Naive thymus-derived CD4-positive, alpha-beta T cell (primary cell): ENCODE results near the gene CDC6. TPM values are rescaled to one million over a fixed set of nuclear protein-coding genes. Genes with fewer than 3 reads are reported as not detected.

ENCODE experiments used
- ATAC-seq: fragments of 150-1000 bp; cut with Tn5 transposase; 2 replicates; pipeline ENCODE4 v1.10.0; 2021; ENCODE audit warnings: mild to moderate bottlenecking, moderate library complexity
- CTCF ChIA-PET: fragments of 350-600 bp; sonication (Branson Sonifier 250); formaldehyde crosslinking; loops from one replicate; lab custom pipeline; 2021; ENCODE audit warnings: antibody characterized with exemption; lab: Charles Lee
- POLR2A ChIA-PET: fragments of 350-600 bp; sonication (Branson Sonifier 250); formaldehyde crosslinking; loops from one replicate; lab custom pipeline; 2021; ENCODE audit warnings: antibody characterized with exemption, inconsistent platforms; lab: Charles Lee
- DNase-seq, 9 donors: peaks; one replicate each; pipeline versions ENCODE4 v3.0.0 to v3.0.0-alpha.2; 2020 to 2022; ENCODE audit warnings: mixed read lengths in 1 of 9
- H3K27ac ChIP-seq: one replicate; pipeline ENCODE4 v1.7.0; 2013; ENCODE audit warnings: mild to moderate bottlenecking, low read depth, low read length, moderate library complexity
- H3K27me3 ChIP-seq, 2 donors: one replicate each; pipeline ENCODE4 v1.7.0; 2013; ENCODE audit warnings: low read length in 2 of 2, mild to moderate bottlenecking in 2 of 2, moderate library complexity in 2 of 2; ENCODE audit not compliant: control insufficient read depth in 2 of 2, insufficient read depth in 2 of 2
- H3K36me3 ChIP-seq, 3 experiments: 1 replicate in 2 of 3; 2 replicates in 1 of 3; pipeline ENCODE4 v1.7.0; 2013; ENCODE audit warnings: low read length in 3 of 3, mild to moderate bottlenecking in 3 of 3, moderate library complexity in 1 of 3; ENCODE audit not compliant: insufficient read depth in 3 of 3, control insufficient read depth in 2 of 3
- H3K4me1 ChIP-seq, 2 donors: one replicate each; pipeline ENCODE4 v1.7.0; 2013; ENCODE audit warnings: low read length in 2 of 2, mild to moderate bottlenecking in 2 of 2, moderate library complexity in 1 of 2; ENCODE audit not compliant: control insufficient read depth in 2 of 2, insufficient read depth in 2 of 2
- H3K4me3 ChIP-seq: 2 replicates; pipeline ENCODE4 v1.7.0; 2013; ENCODE audit warnings: mild to moderate bottlenecking, low read length
- H3K9me3 ChIP-seq, 3 experiments: 1 replicate in 2 of 3; 2 replicates in 1 of 3; pipeline ENCODE4 v1.7.0; 2013; ENCODE audit warnings: low read length in 3 of 3; ENCODE audit not compliant: control insufficient read depth in 2 of 3
- H3K27ac Mint-ChIP-seq, 9 donors: one replicate each; pipeline ENCODE4 v1.8.0; 2020 to 2022; ENCODE audit warnings: mixed read lengths in 9 of 9, mild to moderate bottlenecking in 8 of 9, moderate library complexity in 5 of 9, inconsistent platforms in 2 of 9
- H3K27me3 Mint-ChIP-seq, 5 donors: one replicate each; pipeline ENCODE4 v1.8.0; 2021 to 2022; ENCODE audit warnings: mixed read lengths in 5 of 5, mild to moderate bottlenecking in 1 of 5
- H3K36me3 Mint-ChIP-seq, 5 donors: one replicate each; pipeline ENCODE4 v1.8.0; 2020 to 2022; ENCODE audit warnings: mixed read lengths in 5 of 5, mild to moderate bottlenecking in 3 of 5, inconsistent platforms in 1 of 5
- H3K4me1 Mint-ChIP-seq, 7 donors: one replicate each; pipeline ENCODE4 v1.8.0; 2020 to 2022; ENCODE audit warnings: mixed read lengths in 7 of 7, mild to moderate bottlenecking in 3 of 7, inconsistent platforms in 1 of 7
- H3K4me3 Mint-ChIP-seq, 10 donors: one replicate each; pipeline ENCODE4 v1.8.0; 2020 to 2022; ENCODE audit warnings: mild to moderate bottlenecking in 10 of 10, mixed read lengths in 10 of 10, moderate library complexity in 6 of 10, inconsistent platforms in 2 of 10
- H3K9me3 Mint-ChIP-seq, 11 donors: one replicate each; pipeline ENCODE4 v1.8.0; 2020 to 2022; ENCODE audit warnings: mixed read lengths in 11 of 11, mild to moderate bottlenecking in 4 of 11, inconsistent platforms in 1 of 11, moderate library complexity in 1 of 11
- intact Hi-C, 2 donors: fragments of 100-400 bp; cut with micrococcal nuclease; formaldehyde crosslinking; loops; one replicate each; pipeline ENCODE4 v1.15.1; 2023
- polyA plus RNA-seq, 2 donors: library from polyadenylated mRNA; unstranded; fragments of 300-500 nt; fragmentation: Illumina TruSeq; gene quantifications; one replicate each; pipeline ENCODE4 v1.2.3, GENCODE V29; 2021
- total RNA-seq, 6 experiments: library from RNA in 5 of 6; stranded (reverse) in 5 of 6; gene quantifications; 1 replicate in 5 of 6; 2 replicates in 1 of 6; pipeline ENCODE4 v1.2.3 and lab custom pipeline; 2021 to 2026

Gene CDC6
- total and polyA plus RNA-seq, 7 experiments from 2014 or later, result 0.09 to 73.6 (median 0.67) TPM

GRCh38 chr17:40317880-40318829 lies 30.5 kb downstream of the CDC6 start:
- peaks cover 32 to 88% (median 74%) of the 10 kb centered on the region in 7 donors for H3K4me1 Mint-ChIP-seq
- peaks cover 0 to 20% (median 0%) of the 10 kb centered on the region in 5 donors for H3K36me3 Mint-ChIP-seq
- peak overlapping the region; percentile 98 to 100 (median 99) for H3K27ac Mint-ChIP-seq
- H3K9me3 ChIP-seq, result no peaks in the 10 kb centered on the region
- POLR2A ChIA-PET, result interaction anchor here (0.8 to 34.9 kb wide), 5 partner anchors 3 to 235 kb away, joined by 3 to 742 read pairs (median 5); partner anchors contain the start of gene RARA
- CTCF ChIA-PET, result interaction anchor here (0.9 to 12.4 kb wide), 7 partner anchors 9 to 35 kb away, joined by 3 to 87 read pairs (median 7); no protein-coding TSS in a partner anchor
- peaks cover 0 to 9% (median 0%) of the 10 kb centered on the region in 11 donors for H3K9me3 Mint-ChIP-seq
- H3K27me3 ChIP-seq, result no peaks in the 10 kb centered on the region
- intact Hi-C loops, result loop anchor here (1.0 to 5.0 kb wide), 10 partner anchors 8 to 219 kb away; partner anchors contain the start of genes CDC6 (in 2 of the 2), MSL1 (in 1 of the 2), RARA (in 1 of the 2) and TOP2A (in 1 of the 2)
- peak overlapping the region; percentile 55 for H3K4me3 ChIP-seq
- peak; percentile 81 to 91 (median 90) for DNase-seq
- H3K4me3 Mint-ChIP-seq, result peak overlapping the region; percentile 89 to 98 (median 97)
- H3K27ac ChIP-seq, result peak overlapping the region; percentile 96
- peaks cover 49 to 68% of the 10 kb centered on the region in 2 donors for H3K4me1 ChIP-seq
- peaks cover 0 to 10% (median 0%) of the 10 kb centered on the region in 3 experiments for H3K36me3 ChIP-seq
- peak; percentile 76 for ATAC-seq
- H3K27me3 Mint-ChIP-seq, result peaks cover 0 to 8% (median 0%) of the 10 kb centered on the region in 5 donors

DNA sequence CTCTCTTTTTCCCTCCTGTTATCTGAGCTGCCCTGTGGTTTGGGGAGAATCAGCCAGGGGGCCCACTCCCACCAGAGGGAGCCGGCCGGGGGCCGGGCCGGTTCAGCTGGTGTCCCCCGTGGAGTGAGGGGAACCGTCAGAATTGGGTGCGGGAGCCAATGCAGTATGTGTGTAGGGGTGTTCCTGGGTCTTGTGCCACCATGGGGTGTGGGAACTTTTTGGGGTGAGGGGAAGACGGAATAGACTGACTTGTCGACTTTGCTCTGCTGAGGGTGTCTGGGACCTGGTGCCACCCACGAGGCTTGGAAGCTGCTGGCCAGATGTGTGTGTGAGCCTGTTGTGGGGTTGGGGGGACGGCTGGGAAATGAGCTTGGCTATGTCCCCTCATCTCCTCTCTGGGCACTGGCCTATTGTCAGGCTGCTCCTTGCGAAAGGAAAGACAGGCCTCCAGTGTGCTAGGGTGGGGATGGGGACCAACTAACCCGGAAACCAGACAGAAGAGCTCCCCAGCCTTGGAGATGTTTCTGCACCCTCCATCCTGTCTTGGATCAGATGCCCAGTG lies 31.2 kb downstream of the CDC6 start:
- ATAC-seq, result no peak
- peaks cover 0 to 10% (median 0%) of the 10 kb centered on the region in 3 experiments for H3K36me3 ChIP-seq
- Mint-ChIP-seq H3K4me3 (peak overlapping the region; percentile 89 to 98 (median 97)), H3K4me1 (peaks cover 36 to 89% (median 81%) of the 10 kb centered on the region in 7 donors), H3K27ac (peak overlapping the region; percentile 98 to 100 (median 99)), H3K36me3 (peaks cover 0 to 20% (median 0%) of the 10 kb centered on the region in 5 donors), H3K27me3 (peaks cover 0 to 9% (median 0%) of the 10 kb centered on the region in 5 donors), H3K9me3 (peaks cover 0 to 10% (median 0%) of the 10 kb centered on the region in 11 donors)
- H3K4me1 ChIP-seq, result peaks cover 56 to 75% of the 10 kb centered on the region in 2 donors
- H3K27ac ChIP-seq, result peak overlapping the region; percentile 96
- H3K27me3 ChIP-seq, result no peaks in the 10 kb centered on the region
- H3K4me3 ChIP-seq, result peak overlapping the region; percentile 55
- intact Hi-C loops, result loop anchor here (1.0 to 5.0 kb wide), 9 partner anchors 7 to 220 kb away; partner anchors contain the start of genes CDC6 (in 2 of the 2), MSL1 (in 1 of the 2), RARA (in 1 of the 2) and TOP2A (in 1 of the 2)
- DNase-seq, result peak in 3 of 9 donors; percentile 23 to 44 (median 34)
- ChIA-PET CTCF (interaction anchor here (0.9 to 12.4 kb wide), 5 partner anchors 8 to 35 kb away, joined by 3 to 87 read pairs (median 10); no protein-coding TSS in a partner anchor), POLR2A (interaction anchor here (0.5 to 34.9 kb wide), 7 partner anchors 3 to 264 kb away, joined by 3 to 742 read pairs (median 4); partner anchors contain the start of gene RARA)
- H3K9me3 ChIP-seq, result no peaks in the 10 kb centered on the region

DNA sequence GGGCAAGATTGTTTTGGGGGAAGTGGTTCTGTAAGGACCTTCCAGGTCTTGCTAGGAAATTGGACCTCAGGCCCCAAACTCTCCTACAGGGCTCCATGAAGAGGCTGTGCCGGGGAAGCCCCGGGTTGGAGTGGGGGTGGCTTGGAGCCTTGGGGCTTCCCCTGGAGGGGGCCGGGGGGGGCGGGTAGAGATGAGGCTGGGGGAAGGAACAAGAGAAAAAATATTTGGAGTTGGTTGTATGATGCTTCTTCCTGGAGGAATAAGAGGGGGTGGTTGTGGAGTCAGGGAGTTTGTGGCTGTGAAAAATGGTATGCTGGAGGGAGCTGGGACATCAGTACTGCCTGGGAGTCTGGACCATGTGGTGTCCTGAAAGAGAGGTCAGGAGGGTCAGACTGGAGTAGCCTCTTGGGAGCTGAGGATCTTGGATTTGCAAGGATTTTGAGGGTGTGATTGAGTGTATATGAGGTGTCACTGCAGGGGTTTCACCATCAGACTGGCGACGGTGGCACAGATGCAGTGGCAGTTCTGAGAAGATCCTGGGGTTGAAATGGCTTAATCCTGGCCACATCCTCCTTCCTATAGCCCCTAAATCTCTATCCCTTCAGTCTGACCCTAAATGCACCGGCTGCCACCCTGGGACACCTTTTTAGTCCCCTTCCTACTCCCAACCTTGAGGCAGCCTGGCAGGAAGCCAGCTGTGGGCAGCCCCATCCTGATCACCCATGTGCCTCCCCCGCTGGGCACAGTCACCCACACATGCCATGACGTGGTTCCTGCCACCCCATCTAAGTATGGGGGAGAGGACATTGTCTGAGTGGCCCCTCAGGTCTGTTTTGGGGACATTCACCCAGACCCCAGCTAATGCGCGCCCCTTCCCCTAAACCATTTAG lies 32.2 kb downstream of the CDC6 start:
- Histone ChIP-seq H3K4me3 (peak overlapping the region; percentile 55), H3K4me1 (peaks cover 66 to 76% of the 10 kb centered on the region in 2 donors), H3K9me3 (no peaks in the 10 kb centered on the region), H3K27ac (peak overlapping the region; percentile 96), H3K27me3 (no peaks in the 10 kb centered on the region), H3K36me3 (peaks cover 0 to 10% (median 0%) of the 10 kb centered on the region in 3 experiments)
- ChIA-PET POLR2A (interaction anchor here (0.5 to 34.9 kb wide), 10 partner anchors 4 to 283 kb away, joined by 3 to 742 read pairs (median 4); partner anchors contain the start of gene RARA), CTCF (interaction anchor here (0.7 to 12.4 kb wide), 9 partner anchors 12 to 213 kb away, joined by 3 to 87 read pairs (median 3); no protein-coding TSS in a partner anchor)
- H3K27me3 Mint-ChIP-seq, result peaks cover 0 to 9% (median 0%) of the 10 kb centered on the region in 5 donors
- DNase-seq (peak in 8 of 9 donors; percentile 62 to 85 (median 66)), ATAC-seq (peak; percentile 12)
- H3K4me3 Mint-ChIP-seq, result peak overlapping the region; percentile 89 to 98 (median 97)
- peaks cover 0 to 10% (median 0%) of the 10 kb centered on the region in 11 donors for H3K9me3 Mint-ChIP-seq
- peaks cover 0 to 20% (median 0%) of the 10 kb centered on the region in 5 donors for H3K36me3 Mint-ChIP-seq
- peak overlapping the region; percentile 98 to 100 (median 99) for H3K27ac Mint-ChIP-seq
- H3K4me1 Mint-ChIP-seq, result peaks cover 38 to 89% (median 87%) of the 10 kb centered on the region in 7 donors
- intact Hi-C loops, result loop anchor here (2.0 to 5.0 kb wide), 4 partner anchors 97 to 227 kb away; partner anchors contain the start of genes MSL1 (in 1 of the 2) and TOP2A (in 1 of the 2)

DNA sequence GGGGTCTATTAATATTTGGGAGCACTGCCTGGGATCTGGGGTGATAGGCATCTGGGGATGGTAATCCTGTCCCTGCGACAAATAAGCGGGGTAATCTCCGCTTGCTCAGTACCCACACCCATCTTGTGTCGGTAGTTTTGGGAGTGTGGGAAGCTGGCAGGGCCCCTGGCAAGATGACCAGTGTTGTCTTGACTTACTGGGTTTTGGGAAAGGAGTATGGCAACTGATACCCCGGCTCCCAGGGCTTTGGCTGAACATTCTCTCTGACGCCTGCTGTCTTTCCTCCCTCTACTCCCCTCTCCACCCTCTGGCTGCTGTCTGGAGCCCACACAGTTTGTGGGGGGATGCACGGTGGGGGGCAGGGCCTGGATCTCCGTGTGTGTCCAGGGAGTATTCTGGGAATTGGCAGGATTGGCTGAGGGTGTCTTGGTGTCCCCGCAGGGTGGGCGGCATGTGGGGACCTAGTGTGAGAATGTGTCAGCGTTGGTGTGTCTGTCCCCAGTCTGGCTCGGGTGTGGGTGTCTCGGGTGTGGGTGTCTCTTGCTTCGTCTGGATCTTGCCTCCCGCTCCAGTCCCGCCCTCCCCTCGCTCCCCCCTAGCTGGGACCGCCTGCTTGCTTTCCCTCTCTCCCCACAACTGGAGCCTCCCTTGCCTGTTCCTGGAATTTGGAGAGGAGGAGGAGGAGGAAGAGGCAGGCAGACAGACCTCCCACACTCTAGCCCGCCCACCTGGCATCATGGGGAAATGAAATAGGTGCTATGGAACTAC lies 33.3 kb downstream of the CDC6 start:
- peak overlapping the region; percentile 96 for H3K27ac ChIP-seq
- CTCF ChIA-PET, result interaction anchor here (0.8 to 12.4 kb wide), 6 partner anchors 14 to 212 kb away, joined by 3 to 87 read pairs (median 7); no protein-coding TSS in a partner anchor
- DNase-seq (peak in 3 of 9 donors; percentile 33 to 66 (median 38)), ATAC-seq (no peak)
- Mint-ChIP-seq H3K27me3 (peaks cover 0 to 9% (median 0%) of the 10 kb centered on the region in 5 donors), H3K36me3 (peaks cover 0 to 20% (median 0%) of the 10 kb centered on the region in 5 donors), H3K27ac (peak overlapping the region; percentile 98 to 100 (median 99)), H3K4me1 (peaks cover 42 to 90% (median 86%) of the 10 kb centered on the region in 7 donors), H3K9me3 (peaks cover 0 to 10% (median 0%) of the 10 kb centered on the region in 11 donors), H3K4me3 (peak overlapping the region; percentile 89 to 98 (median 97))
- H3K9me3 ChIP-seq, result no peaks in the 10 kb centered on the region
- peaks cover 0 to 10% (median 0%) of the 10 kb centered on the region in 3 experiments for H3K36me3 ChIP-seq
- H3K4me3 ChIP-seq, result peak overlapping the region; percentile 55
- no peaks in the 10 kb centered on the region for H3K27me3 ChIP-seq
- peaks cover 66 to 74% of the 10 kb centered on the region in 2 donors for H3K4me1 ChIP-seq
- intact Hi-C loops, result loop anchor here in 1 of 2 donors (5.0 kb wide), 1 partner anchor 226 kb away; no protein-coding TSS in a partner anchor
- POLR2A ChIA-PET, result interaction anchor here (0.5 to 34.9 kb wide), 11 partner anchors 5 to 1368 kb away, joined by 3 to 742 read pairs (median 4); partner anchors contain the start of genes EIF1 and RARA
